NCI-H2196 (cell line): Measurements from ENCODE around the gene FRMD4B.
"Not testable (repeated sequence)": the region's sequence is repeated elsewhere in the genome, so short reads cannot be mapped to it uniquely, and the experiment has no call there.

Source experiments
- DNase-seq: peaks from one replicate; lab custom pipeline; 2025; ENCODE audit not compliant: unreplicated experiment; lab: John Stamatoyannopoulos, UW

Gene FRMD4B

GRCh38 chr3:69324362-69325025 lies 61.4 kb downstream of the FRMD4B start:
- no peak for DNase-seq

- no peak for DNase-seq
These were observed 61.9 kb downstream of the FRMD4B start for GRCh38 chr3:69323941-69324340.

GRCh38 chr3:69322512-69322911 lies 63.4 kb downstream of the FRMD4B start:
- not testable (repeated sequence) for DNase-seq

GRCh38 chr3:69322158-69322509 lies 63.8 kb downstream of the FRMD4B start:
- DNase-seq = no peak

GRCh38 chr3:69321301-69322157 lies 64.4 kb downstream of the FRMD4B start:
- no peak for DNase-seq

- no peak for DNase-seq
These were observed 65.0 kb downstream of the FRMD4B start for GRCh38 chr3:69320871-69321271.

- DNase-seq = no peak
These were observed 66.2 kb downstream of the FRMD4B start for GRCh38 chr3:69319652-69320051.

GRCh38 chr3:69318410-69318809 lies 67.5 kb downstream of the FRMD4B start:
- no peak for DNase-seq

- no peak for DNase-seq
These were observed 72.6 kb downstream of the FRMD4B start for GRCh38 chr3:69313251-69313650.

GRCh38 chr3:69309814-69310213 lies 76.1 kb downstream of the FRMD4B start:
- no peak for DNase-seq

- DNase-seq = peak; percentile 47
These were observed 79.4 kb downstream of the FRMD4B start for GRCh38 chr3:69306239-69307185.

GRCh38 chr3:69305011-69305410 lies 80.9 kb downstream of the FRMD4B start:
- no peak for DNase-seq

- no peak for DNase-seq
These were observed 81.5 kb downstream of the FRMD4B start for GRCh38 chr3:69304396-69304795.

- no peak for DNase-seq
These were observed 85.6 kb downstream of the FRMD4B start for GRCh38 chr3:69300296-69300695.

- no peak for DNase-seq
These were observed 86.5 kb downstream of the FRMD4B start for GRCh38 chr3:69299344-69299743.

- DNase-seq = no peak
These were observed 88.4 kb downstream of the FRMD4B start for GRCh38 chr3:69297501-69297900.

- no peak for DNase-seq
These were observed 88.9 kb downstream of the FRMD4B start for GRCh38 chr3:69296995-69297394.

- DNase-seq = no peak
These were observed 91.7 kb downstream of the FRMD4B start for GRCh38 chr3:69294014-69294766.

- DNase-seq = no peak
These were observed 92.8 kb downstream of the FRMD4B start for GRCh38 chr3:69292959-69293574.

- no peak for DNase-seq
These were observed 93.7 kb downstream of the FRMD4B start for GRCh38 chr3:69292185-69292584.
